DND-41 (cell line): ENCODE data around the gene AKAP9.
"Not testable (repeated sequence)": the region's sequence is repeated elsewhere in the genome, so short reads cannot be mapped to it uniquely, and the experiment has no call there.

Experiments used
- ATAC-seq: fragments of 200-7000 bp; cut with Tn5 transposase; 3 replicates; pipeline ENCODE4 v1.9.1; 2021; ENCODE audit warnings: low read depth; ENCODE audit not compliant: insufficient read depth
- DNase-seq: peaks from one replicate; pipeline ENCODE4 v3.0.0-alpha.2; 2020
- H2AFZ ChIP-seq: 2 replicates; pipeline ENCODE4 v1.6.0; 2012; ENCODE audit warnings: low read depth, low read length
- H3K27ac ChIP-seq: 2 replicates; pipeline ENCODE4 v1.5.1; 2012; ENCODE audit warnings: low read length, inconsistent platforms
- H3K27me3 ChIP-seq: fragments of 200-600 bp; sonication (generic); 2 replicates; pipeline ENCODE4 v1.6.0; 2012; ENCODE audit warnings: low read length, mild to moderate bottlenecking, inconsistent platforms; ENCODE audit not compliant: insufficient read depth, poor library complexity
- H3K36me3 ChIP-seq: 2 replicates; pipeline ENCODE4 v1.5.1; 2012; ENCODE audit warnings: low read length, inconsistent platforms; ENCODE audit not compliant: insufficient read depth
- H3K4me1 ChIP-seq: 2 replicates; pipeline ENCODE4 v1.5.1; 2012; ENCODE audit warnings: mild to moderate bottlenecking, low read length; ENCODE audit not compliant: insufficient read depth
- H3K4me2 ChIP-seq: 2 replicates; pipeline ENCODE4 v1.6.0; 2012; ENCODE audit warnings: mild to moderate bottlenecking, moderate library complexity, low read length, inconsistent platforms; ENCODE audit not compliant: insufficient read depth
- H3K4me3 ChIP-seq, 2 experiments: fragments of 200-600 bp in 1 of 2; shearing (Covaris generic) in 1 of 2; 2 replicates each; pipeline ENCODE4 v1.5.1; 2012 to 2016; ENCODE audit warnings: inconsistent platforms in 2 of 2, low read length in 2 of 2, mild to moderate bottlenecking in 2 of 2, low read depth in 1 of 2, moderate library complexity in 1 of 2
- H3K79me2 ChIP-seq: 2 replicates; pipeline ENCODE4 v1.6.0; 2012; ENCODE audit warnings: low read length, inconsistent platforms; ENCODE audit not compliant: insufficient read depth
- H3K9ac ChIP-seq: 2 replicates; pipeline ENCODE4 v1.6.0; 2012; ENCODE audit warnings: low read depth, mild to moderate bottlenecking, inconsistent platforms, low read length, moderate library complexity
- H3K9me3 ChIP-seq: 2 replicates; pipeline ENCODE4 v1.5.1; 2012; ENCODE audit warnings: low read length, moderate library complexity, mild to moderate bottlenecking, inconsistent platforms; ENCODE audit not compliant: insufficient read depth, severe bottlenecking
- H4K20me1 ChIP-seq: 2 replicates; pipeline ENCODE4 v1.6.0; 2012; ENCODE audit warnings: low read length; ENCODE audit not compliant: insufficient read depth
- EZH2 ChIP-seq: IDR thresholded peaks from 3 replicates; pipeline ENCODE4 v1.6.1; 2012; ENCODE audit warnings: borderline replicate concordance, low read depth, mild to moderate bottlenecking, moderate library complexity, low read length, inconsistent platforms; ENCODE audit not compliant: severe bottlenecking
- TF ChIP-seq, protein P1 (sequence below): IDR thresholded peaks from 2 replicates; pipeline ENCODE4 v1.5.1; 2012; ENCODE audit warnings: borderline replicate concordance, low read length, moderate library complexity, mild to moderate bottlenecking; ENCODE audit not compliant: poor library complexity, severe bottlenecking; ENCODE audit errors: extremely low read depth

AKAP9 gene

DNA sequence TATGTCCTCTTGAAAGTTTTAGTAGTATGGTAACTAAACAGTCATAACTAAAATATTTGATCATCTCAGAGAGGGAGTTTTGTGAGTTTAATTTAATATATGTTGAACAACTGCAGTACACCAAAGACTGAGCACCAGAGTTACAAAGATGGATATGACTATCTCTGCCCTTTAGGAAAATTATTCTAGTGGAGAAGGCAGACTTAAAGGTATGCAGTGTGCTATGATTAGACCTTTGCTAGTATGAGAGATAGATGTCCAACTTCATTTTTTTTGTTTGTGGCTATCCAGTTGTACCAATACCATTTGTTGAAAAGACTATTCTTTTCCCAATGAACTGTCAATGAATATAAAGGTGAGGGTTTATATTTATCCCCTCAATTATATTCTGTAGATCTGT lies 33.4 kb downstream of the AKAP9 start:
- Histone ChIP-seq H2AFZ (no peak overlapping the region), H3K4me2 (no peak overlapping the region), H3K27ac (no peak overlapping the region), H3K4me1 (no peaks in the 10 kb centered on the region), H3K9ac (no peak overlapping the region), H3K27me3 (no peaks in the 10 kb centered on the region), H3K79me2 (peaks cover 23% of the 10 kb centered on the region; the same call in 1 of the 2 replicates), H3K36me3 (peaks cover 8% of the 10 kb centered on the region; the same call in 1 of the 2 replicates), H4K20me1 (0 out of 2 replicates have a peak, but pooled peaks cover 3% of the 10 kb centered on the region), H3K9me3 (no peaks in the 10 kb centered on the region), H3K4me3 (no peak overlapping the region)
- no peak for TF ChIP-seq EZH2
- TF ChIP-seq, protein P1, sequence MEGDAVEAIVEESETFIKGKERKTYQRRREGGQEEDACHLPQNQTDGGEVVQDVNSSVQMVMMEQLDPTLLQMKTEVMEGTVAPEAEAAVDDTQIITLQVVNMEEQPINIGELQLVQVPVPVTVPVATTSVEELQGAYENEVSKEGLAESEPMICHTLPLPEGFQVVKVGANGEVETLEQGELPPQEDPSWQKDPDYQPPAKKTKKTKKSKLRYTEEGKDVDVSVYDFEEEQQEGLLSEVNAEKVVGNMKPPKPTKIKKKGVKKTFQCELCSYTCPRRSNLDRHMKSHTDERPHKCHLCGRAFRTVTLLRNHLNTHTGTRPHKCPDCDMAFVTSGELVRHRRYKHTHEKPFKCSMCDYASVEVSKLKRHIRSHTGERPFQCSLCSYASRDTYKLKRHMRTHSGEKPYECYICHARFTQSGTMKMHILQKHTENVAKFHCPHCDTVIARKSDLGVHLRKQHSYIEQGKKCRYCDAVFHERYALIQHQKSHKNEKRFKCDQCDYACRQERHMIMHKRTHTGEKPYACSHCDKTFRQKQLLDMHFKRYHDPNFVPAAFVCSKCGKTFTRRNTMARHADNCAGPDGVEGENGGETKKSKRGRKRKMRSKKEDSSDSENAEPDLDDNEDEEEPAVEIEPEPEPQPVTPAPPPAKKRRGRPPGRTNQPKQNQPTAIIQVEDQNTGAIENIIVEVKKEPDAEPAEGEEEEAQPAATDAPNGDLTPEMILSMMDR = no peak
- ATAC-seq = no peak
- no peak for DNase-seq

DNA sequence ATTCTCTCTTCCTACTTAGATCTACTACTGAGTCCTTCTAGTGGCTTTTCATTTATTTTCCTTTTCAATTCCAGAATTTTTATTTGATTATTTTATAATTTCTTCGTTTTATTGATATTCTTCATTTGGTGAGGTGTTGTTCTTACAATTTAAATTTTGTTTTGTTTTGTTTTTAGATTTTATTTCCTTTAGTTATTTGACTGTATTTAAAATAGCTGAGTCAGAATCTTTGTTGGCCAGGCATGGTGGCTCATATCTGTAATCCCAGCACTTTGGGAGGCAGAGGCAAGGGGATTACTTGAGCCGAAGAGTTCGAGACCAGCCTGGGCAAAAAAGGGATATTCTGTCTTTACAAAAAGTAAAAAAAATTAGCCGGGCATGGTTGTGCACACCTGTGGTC lies 36.1 kb downstream of the AKAP9 start:
- H3K9me3 ChIP-seq = no peaks in the 10 kb centered on the region
- DNase-seq (no peak), ATAC-seq (no peak)
- no peaks in the 10 kb centered on the region for H3K4me1 ChIP-seq
- H3K36me3 ChIP-seq = peaks cover 13% of the 10 kb centered on the region; the same call in 1 of the 2 replicates
- peaks cover 11% of the 10 kb centered on the region; the same call in 1 of the 2 replicates for H3K79me2 ChIP-seq
- no peak overlapping the region for H3K9ac ChIP-seq
- H3K4me3 ChIP-seq = no peak overlapping the region
- H3K4me2 ChIP-seq = no peak overlapping the region
- H3K27me3 ChIP-seq = no peaks in the 10 kb centered on the region
- H4K20me1 ChIP-seq = 0 out of 2 replicates have a peak, but pooled peaks cover 3% of the 10 kb centered on the region
- no peak overlapping the region for H2AFZ ChIP-seq
- H3K27ac ChIP-seq = no peak overlapping the region
- TF ChIP-seq, protein P1 = no peak
- TF ChIP-seq EZH2 = no peak

GRCh38 chr7:91979590-91979989 lies 38.9 kb downstream of the AKAP9 start:
- no peak overlapping the region for H3K4me3 ChIP-seq
- no peak overlapping the region for H3K27ac ChIP-seq
- no peaks in the 10 kb centered on the region for H4K20me1 ChIP-seq
- H3K79me2 ChIP-seq = no peaks in the 10 kb centered on the region
- no peak for DNase-seq
- H3K9me3 ChIP-seq = no peaks in the 10 kb centered on the region
- H2AFZ ChIP-seq = no peak overlapping the region
- H3K36me3 ChIP-seq = peaks cover 16% of the 10 kb centered on the region; the same call in 1 of the 2 replicates
- no peak for TF ChIP-seq EZH2
- TF ChIP-seq, protein P1 = no peak
- H3K4me1 ChIP-seq = no peaks in the 10 kb centered on the region
- ATAC-seq = peak; percentile 31; the same call in 1 of the 3 replicates
- H3K4me2 ChIP-seq = no peak overlapping the region
- no peak overlapping the region for H3K9ac ChIP-seq
- no peaks in the 10 kb centered on the region for H3K27me3 ChIP-seq

- H3K27ac ChIP-seq, H3K4me1 ChIP-seq, H3K4me3 ChIP-seq, H4K20me1 ChIP-seq, H3K9me3 ChIP-seq, H3K9ac ChIP-seq, H3K27me3 ChIP-seq, ATAC-seq, DNase-seq, H3K79me2 ChIP-seq, H3K4me2 ChIP-seq, H2AFZ ChIP-seq: not testable (repeated sequence)
- H3K36me3 ChIP-seq = peaks cover 14% of the 10 kb centered on the region; the same call in 1 of the 2 replicates
These were observed 41.7 kb downstream of the AKAP9 start for GRCh38 chr7:91982352-91982751.
